A673 (cell line): Measurements from ENCODE around the gene FBXL13. TPM values are rescaled to one million over a fixed set of nuclear protein-coding genes. Genes with fewer than 3 reads are reported as not detected.
"Not testable (repeated sequence)": the region's sequence is repeated elsewhere in the genome, so short reads cannot be mapped to it uniquely, and the experiment has no call there.

Experiments used
- BruUV-seq: library from RNA; stranded (reverse); fragments of 400-500 nt; replicated peaks from 2 replicates; lab custom pipeline; 2021; lab: Mats Ljungman, UMichigan
- CTCF ChIA-PET: fragments of 300-600 bp; sonication (Branson Sonifier 250); formaldehyde crosslinking; loops from one replicate; lab custom pipeline; 2022; ENCODE audit warnings: antibody characterized with exemption; lab: Charles Lee
- POLR2A ChIA-PET: fragments of 300-600 bp; sonication (Branson Sonifier 250); formaldehyde crosslinking; loops from one replicate; lab custom pipeline; 2022; ENCODE audit warnings: antibody characterized with exemption; ENCODE audit not compliant: low non-redundant PET; lab: Charles Lee
- DNase-seq: peaks from one replicate; pipeline ENCODE4 v3.0.0-alpha.2; 2015; ENCODE audit warnings: low spot score
- H3K27ac ChIP-seq: fragments of 200-600 bp; sonication (generic); 2 replicates; pipeline ENCODE4 v1.5.1; 2016; ENCODE audit warnings: mixed run types, low read depth, mild to moderate bottlenecking, mixed read lengths, antibody characterized with exemption, low read length; ENCODE audit not compliant: poor library complexity, severe bottlenecking
- H3K27me3 ChIP-seq: fragments of 200-600 bp; sonication (generic); replicated peaks from 2 replicates; pipeline ENCODE4 v1.6.1; 2017; ENCODE audit warnings: mixed run types, low read depth, mild to moderate bottlenecking, mixed read lengths, antibody characterized with exemption, low read length; ENCODE audit not compliant: insufficient read depth, poor library complexity
- H3K36me3 ChIP-seq: fragments of 200-600 bp; sonication (generic); 2 replicates; pipeline ENCODE4 v1.6.1; 2016; ENCODE audit warnings: mixed run types, mild to moderate bottlenecking, mixed read lengths, antibody characterized with exemption, low read length; ENCODE audit not compliant: insufficient read depth, poor library complexity, severe bottlenecking
- H3K4me1 ChIP-seq: fragments of 200-600 bp; sonication (generic); 2 replicates; pipeline ENCODE4 v1.6.1; 2017; ENCODE audit warnings: mixed run types, mild to moderate bottlenecking, mixed read lengths, antibody characterized with exemption, low read length; ENCODE audit not compliant: insufficient read depth, poor library complexity, severe bottlenecking
- H3K4me3 ChIP-seq: fragments of 200-600 bp; sonication (generic); 2 replicates; pipeline ENCODE4 v1.5.1; 2016; ENCODE audit warnings: low read depth, mixed run types, mild to moderate bottlenecking, mixed read lengths, low read length; ENCODE audit not compliant: poor library complexity, severe bottlenecking
- H3K9me3 ChIP-seq: fragments of 200-600 bp; sonication (generic); 2 replicates; pipeline ENCODE4 v1.6.1; 2016; ENCODE audit warnings: mixed run types, low read depth, mild to moderate bottlenecking, mixed read lengths, antibody characterized with exemption, low read length; ENCODE audit not compliant: poor library complexity, severe bottlenecking
- CTCF ChIP-seq: fragments of 300-800, 200-600 bp; sonication (generic); conservative IDR thresholded peaks from 2 replicates; pipeline ENCODE4 v1.5.1; 2017; ENCODE audit warnings: low read depth, mild to moderate bottlenecking, antibody characterized with exemption, low read length, moderate library complexity, mixed read lengths
- EZH2 ChIP-seq: fragments of 200-600 bp; sonication (generic); IDR thresholded peaks from 2 replicates; pipeline ENCODE4 v1.6.1; 2017; ENCODE audit warnings: borderline replicate concordance, low read depth, mild to moderate bottlenecking, mixed read lengths, antibody characterized with exemption, low read length; ENCODE audit not compliant: poor library complexity, severe bottlenecking
- intact Hi-C: fragments of 100-400 bp; cut with micrococcal nuclease; formaldehyde crosslinking; loops from one replicate; pipeline ENCODE4 v1.10.0; 2022; ENCODE audit not compliant: unreplicated experiment
- total RNA-seq: library from RNA; stranded (reverse); gene quantifications from 2 replicates; pipeline ENCODE4 v1.2.3, GENCODE V29; 2021

FBXL13 gene
- total RNA-seq, 1 experiment from 2014 or later, result 0.37 TPM

- H3K27me3 ChIP-seq, H3K36me3 ChIP-seq, intact Hi-C loops, H3K9me3 ChIP-seq, H3K4me3 ChIP-seq, H3K27ac ChIP-seq, CTCF ChIA-PET, DNase-seq, H3K4me1 ChIP-seq, BruUV-seq: not testable (repeated sequence)
- POLR2A ChIA-PET, result interaction anchor here (0.6 kb wide), 1 partner anchor 132 kb away, joined by 9 read pairs; no protein-coding TSS in a partner anchor
Measured at GRCh38 chr7:102954359-102954758, 120.2 kb downstream of the FBXL13 start.

- TF ChIP-seq CTCF (no peak), EZH2 (no peak)
- Histone ChIP-seq H3K36me3 (no peaks in the 10 kb centered on the region), H3K9me3 (no peaks in the 10 kb centered on the region), H3K27me3 (no peaks in the 10 kb centered on the region), H3K4me3 (no peak overlapping the region), H3K4me1 (no peaks in the 10 kb centered on the region), H3K27ac (no peak overlapping the region)
- DNase-seq, result no peak
- intact Hi-C loops, result no loop called here
- no TSS peak for BruUV-seq
- ChIA-PET POLR2A (no interaction called here), CTCF (no interaction called here)
Measured at GRCh38 chr7:102953406-102953805, 121.2 kb downstream of the FBXL13 start.

- Histone ChIP-seq H3K36me3 (no peaks in the 10 kb centered on the region), H3K27ac (no peak overlapping the region), H3K4me3 (no peak overlapping the region), H3K4me1 (no peaks in the 10 kb centered on the region), H3K27me3 (no peaks in the 10 kb centered on the region), H3K9me3 (no peaks in the 10 kb centered on the region)
- no peak for TF ChIP-seq EZH2
- TF ChIP-seq CTCF, result no peak
- BruUV-seq, result no TSS peak
- ChIA-PET POLR2A (no interaction called here), CTCF (no interaction called here)
- intact Hi-C loops, result no loop called here
- DNase-seq, result no peak
Measured at GRCh38 chr7:102951839-102952238, 122.8 kb downstream of the FBXL13 start.

- POLR2A ChIA-PET, result no interaction called here
- Histone ChIP-seq H3K27ac (no peak overlapping the region), H3K27me3 (no peaks in the 10 kb centered on the region), H3K4me1 (no peaks in the 10 kb centered on the region), H3K36me3 (no peaks in the 10 kb centered on the region), H3K9me3 (no peaks in the 10 kb centered on the region), H3K4me3 (no peak overlapping the region)
- no peak for DNase-seq
- intact Hi-C loops, result no loop called here
- CTCF ChIA-PET, result no interaction called here
- no peak for TF ChIP-seq EZH2
- TF ChIP-seq CTCF, result no peak
- no TSS peak for BruUV-seq
Measured at GRCh38 chr7:102944241-102944640, 130.4 kb downstream of the FBXL13 start.
